GM23338 (cell line): ENCODE measurements around the gene FAHD1. TPM values are rescaled to one million over a fixed set of nuclear protein-coding genes. Genes with fewer than 3 reads are reported as not detected.

Source experiments
- ATAC-seq: fragments of 200-7000 bp; cut with Tn5 transposase; 3 replicates; pipeline ENCODE4 v1.9.1; 2020
- DNase-seq: peaks from one replicate; pipeline ENCODE4 v3.0.0-alpha.2; 2015; ENCODE audit warnings: low spot score
- H2AFZ ChIP-seq: fragments of 200-600 bp; sonication (generic); 2 replicates; pipeline ENCODE4 v1.8.0; 2016; ENCODE audit warnings: antibody characterized with exemption, mild to moderate bottlenecking, moderate library complexity
- H3F3A ChIP-seq: fragments of 200-600 bp; sonication (generic); replicated peaks from 2 replicates; pipeline ENCODE4 v1.8.0; 2017; ENCODE audit warnings: antibody characterized with exemption, mixed run types, low read depth
- H3K27ac ChIP-seq: fragments of 200-600 bp; sonication (generic); 2 replicates; pipeline ENCODE4 v1.6.1; 2016; ENCODE audit warnings: low read depth
- H3K27me3 ChIP-seq: fragments of 200-600 bp; sonication (generic); 2 replicates; pipeline ENCODE4 v1.8.0; 2016; ENCODE audit warnings: mild to moderate bottlenecking, mixed run types, moderate library complexity; ENCODE audit not compliant: insufficient read depth
- H3K36me3 ChIP-seq: fragments of 200-600 bp; sonication (generic); 2 replicates; pipeline ENCODE4 v1.8.0; 2016; ENCODE audit warnings: mild to moderate bottlenecking; ENCODE audit not compliant: insufficient read depth
- H3K4me1 ChIP-seq: fragments of 200-600 bp; sonication (generic); 2 replicates; pipeline ENCODE4 v1.8.0; 2016; ENCODE audit warnings: mild to moderate bottlenecking, moderate library complexity; ENCODE audit not compliant: insufficient read depth
- H3K4me2 ChIP-seq: fragments of 200-600 bp; sonication (generic); 2 replicates; pipeline ENCODE4 v1.7.1; 2017; ENCODE audit warnings: mixed run types
- H3K4me3 ChIP-seq: fragments of 200-600 bp; sonication (generic); 2 replicates; pipeline ENCODE4 v1.6.1; 2016; ENCODE audit warnings: mixed run types
- H3K79me2 ChIP-seq: fragments of 200-600 bp; sonication (generic); replicated peaks from 2 replicates; pipeline ENCODE4 v1.8.0; 2017; ENCODE audit warnings: mild to moderate bottlenecking; ENCODE audit not compliant: insufficient read depth
- H3K9me2 ChIP-seq: fragments of 200-600 bp; sonication (generic); 2 replicates; pipeline ENCODE4 v1.8.0; 2017; ENCODE audit not compliant: insufficient read depth
- H4K20me1 ChIP-seq: fragments of 200-600 bp; sonication (generic); replicated peaks from 2 replicates; pipeline ENCODE4 v1.8.0; 2017; ENCODE audit warnings: mild to moderate bottlenecking; ENCODE audit not compliant: insufficient read depth
- H3K27ac Mint-ChIP-seq: 2 replicates; pipeline ENCODE4 v1.8.0; 2020; ENCODE audit warnings: inconsistent platforms, mild to moderate bottlenecking, moderate library complexity, mixed read lengths
- H3K27me3 Mint-ChIP-seq: 3 replicates; pipeline ENCODE4 v1.8.0; 2022; ENCODE audit warnings: low read depth, mild to moderate bottlenecking, moderate library complexity, mixed read lengths, inconsistent platforms; ENCODE audit not compliant: insufficient read depth, poor library complexity
- H3K36me3 Mint-ChIP-seq: 3 replicates; pipeline ENCODE4 v1.8.0; 2021; ENCODE audit warnings: low read depth, mild to moderate bottlenecking, inconsistent platforms, moderate library complexity, mixed read lengths
- H3K4me1 Mint-ChIP-seq: 3 replicates; pipeline ENCODE4 v1.8.0; 2020; ENCODE audit warnings: mild to moderate bottlenecking, inconsistent platforms, mixed read lengths
- H3K4me3 Mint-ChIP-seq: 3 replicates; pipeline ENCODE4 v1.8.0; 2021; ENCODE audit warnings: moderate library complexity, mild to moderate bottlenecking, inconsistent platforms, mixed read lengths
- H3K9me3 Mint-ChIP-seq: 3 replicates; pipeline ENCODE4 v1.8.0; 2020; ENCODE audit warnings: moderate library complexity, mild to moderate bottlenecking, inconsistent platforms, mixed read lengths
- CREB1 ChIP-seq: fragments of 250-450 bp; sonication (Bioruptor Pico); IDR thresholded peaks from 2 replicates; pipeline ENCODE4 v1.5.0; 2020; ENCODE audit warnings: low read depth, mild to moderate bottlenecking, moderate library complexity
- EZH2 ChIP-seq: fragments of 200-600 bp; sonication (generic); IDR thresholded peaks from one replicate; pipeline ENCODE4 v1.8.0; 2017; ENCODE audit warnings: antibody characterized with exemption, mild to moderate bottlenecking, low read depth; ENCODE audit not compliant: unreplicated experiment
- EZH2phosphoT487 ChIP-seq: fragments of 200-600 bp; sonication (generic); IDR thresholded peaks from one replicate; pipeline ENCODE4 v1.8.1; 2018; ENCODE audit warnings: antibody characterized with exemption; ENCODE audit not compliant: unreplicated experiment
- JUNB ChIP-seq: IDR thresholded peaks from one replicate; pipeline ENCODE4 v1.6.1; 2016; ENCODE audit warnings: antibody characterized with exemption; ENCODE audit not compliant: unreplicated experiment
- NANOG ChIP-seq: IDR thresholded peaks from 2 replicates; pipeline ENCODE4 v1.6.1; 2016; ENCODE audit warnings: antibody characterized with exemption, borderline replicate concordance
- POLR2AphosphoS5 ChIP-seq: IDR thresholded peaks from 2 replicates; pipeline ENCODE4 v1.6.1; 2016; ENCODE audit warnings: antibody characterized with exemption, low read depth
- STAT1 ChIP-seq: IDR thresholded peaks from one replicate; pipeline ENCODE4 v1.6.1; 2016; ENCODE audit warnings: antibody characterized with exemption; ENCODE audit not compliant: unreplicated experiment
- ZNF114 ChIP-seq: fragments of 250-450 bp; sonication (Bioruptor Pico); IDR thresholded peaks from 2 replicates; pipeline ENCODE4 v1.5.0; 2020; ENCODE audit warnings: mild to moderate bottlenecking, moderate library complexity
- ZNF331 ChIP-seq: fragments of 250-450 bp; sonication (Bioruptor Pico); IDR thresholded peaks from 2 replicates; pipeline ENCODE4 v1.5.0; 2020; ENCODE audit warnings: low read depth, mild to moderate bottlenecking, moderate library complexity
- polyA plus RNA-seq: library from polyadenylated mRNA; unstranded; fragments of >200 nt; fragmentation: Nextera tagmentation; extraction: Ambion mirVana; gene quantifications from 2 replicates; pipeline ENCODE4 v1.2.1, GENCODE V29; 2016
- total RNA-seq: library from RNA; depleted of rRNA; stranded (reverse); fragments of >200 nt; shearing (Covaris generic); gene quantifications from 2 replicates; pipeline ENCODE4 v1.2.3, GENCODE V29; 2014
- TF ChIP-seq, protein P1 (sequence below): IDR thresholded peaks from one replicate; pipeline ENCODE4 v1.6.1; 2018; ENCODE audit warnings: antibody characterized with exemption; ENCODE audit not compliant: unreplicated experiment
- TF ChIP-seq, protein P2 (sequence below), 2 experiments: fragments of 200-600 bp in 1 of 2; sonication (generic) in 1 of 2; conservative IDR thresholded peaks; 2 replicates each; pipeline versions ENCODE4 v1.5.1 to v1.6.1; 2016 to 2017; ENCODE audit warnings: antibody characterized with exemption in 2 of 2, low read depth in 2 of 2, mild to moderate bottlenecking in 2 of 2, moderate library complexity in 1 of 2
- TF ChIP-seq, protein P3 (sequence below): IDR thresholded peaks from 2 replicates; pipeline ENCODE4 v1.6.1; 2016; ENCODE audit warnings: antibody characterized with exemption
- TF ChIP-seq, protein P4 (sequence below): fragments of 250-450 bp; sonication (Bioruptor Pico); IDR thresholded peaks from 2 replicates; pipeline ENCODE4 v1.5.0; 2020; ENCODE audit warnings: mild to moderate bottlenecking, moderate library complexity

The FAHD1 gene
- total and polyA plus RNA-seq, 2 experiments from 2014 or later: 21.0 to 23.9 TPM

DNA sequence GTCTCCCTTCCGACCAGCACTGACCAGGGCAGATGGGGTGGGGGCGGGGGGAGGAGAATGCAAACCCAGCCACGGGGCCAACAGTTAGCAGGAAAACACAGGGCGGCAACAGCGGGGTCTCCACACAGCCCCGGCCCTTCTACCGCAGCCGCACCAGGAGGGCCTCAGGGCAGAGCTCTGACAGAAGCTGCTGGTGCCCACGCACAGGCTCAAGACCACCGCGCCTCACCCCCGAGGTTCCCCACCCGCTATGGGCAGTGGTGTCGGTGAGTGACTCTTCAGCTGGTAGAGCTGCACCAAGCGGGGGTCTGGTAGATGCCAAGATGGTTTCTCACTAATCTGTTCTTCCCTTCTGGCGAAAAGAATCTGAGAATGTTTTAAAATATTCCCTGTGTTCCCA lies 16.5 kb upstream of the FAHD1 start:
- no peaks in the 10 kb centered on the region for H3K9me2 ChIP-seq
- H3K4me1 ChIP-seq: no peaks in the 10 kb centered on the region
- no peaks in the 10 kb centered on the region; the same call in 1 of the 2 replicates for H4K20me1 ChIP-seq
- no peak overlapping the region for H3K4me3 ChIP-seq
- no peaks in the 10 kb centered on the region for H3K36me3 ChIP-seq
- TF ChIP-seq ZNF331 (CRISPR knock-in tag) (no peak), NANOG (no peak), STAT1 (no peak), POLR2AphosphoS5 (no peak), EZH2phosphoT487 (no peak), EZH2 (no peak), ZNF114 (CRISPR knock-in tag) (no peak), JUNB (no peak), CREB1 (no peak)
- TF ChIP-seq, protein P1, sequence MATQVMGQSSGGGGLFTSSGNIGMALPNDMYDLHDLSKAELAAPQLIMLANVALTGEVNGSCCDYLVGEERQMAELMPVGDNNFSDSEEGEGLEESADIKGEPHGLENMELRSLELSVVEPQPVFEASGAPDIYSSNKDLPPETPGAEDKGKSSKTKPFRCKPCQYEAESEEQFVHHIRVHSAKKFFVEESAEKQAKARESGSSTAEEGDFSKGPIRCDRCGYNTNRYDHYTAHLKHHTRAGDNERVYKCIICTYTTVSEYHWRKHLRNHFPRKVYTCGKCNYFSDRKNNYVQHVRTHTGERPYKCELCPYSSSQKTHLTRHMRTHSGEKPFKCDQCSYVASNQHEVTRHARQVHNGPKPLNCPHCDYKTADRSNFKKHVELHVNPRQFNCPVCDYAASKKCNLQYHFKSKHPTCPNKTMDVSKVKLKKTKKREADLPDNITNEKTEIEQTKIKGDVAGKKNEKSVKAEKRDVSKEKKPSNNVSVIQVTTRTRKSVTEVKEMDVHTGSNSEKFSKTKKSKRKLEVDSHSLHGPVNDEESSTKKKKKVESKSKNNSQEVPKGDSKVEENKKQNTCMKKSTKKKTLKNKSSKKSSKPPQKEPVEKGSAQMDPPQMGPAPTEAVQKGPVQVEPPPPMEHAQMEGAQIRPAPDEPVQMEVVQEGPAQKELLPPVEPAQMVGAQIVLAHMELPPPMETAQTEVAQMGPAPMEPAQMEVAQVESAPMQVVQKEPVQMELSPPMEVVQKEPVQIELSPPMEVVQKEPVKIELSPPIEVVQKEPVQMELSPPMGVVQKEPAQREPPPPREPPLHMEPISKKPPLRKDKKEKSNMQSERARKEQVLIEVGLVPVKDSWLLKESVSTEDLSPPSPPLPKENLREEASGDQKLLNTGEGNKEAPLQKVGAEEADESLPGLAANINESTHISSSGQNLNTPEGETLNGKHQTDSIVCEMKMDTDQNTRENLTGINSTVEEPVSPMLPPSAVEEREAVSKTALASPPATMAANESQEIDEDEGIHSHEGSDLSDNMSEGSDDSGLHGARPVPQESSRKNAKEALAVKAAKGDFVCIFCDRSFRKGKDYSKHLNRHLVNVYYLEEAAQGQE: no peak
- TF ChIP-seq, protein P2, sequence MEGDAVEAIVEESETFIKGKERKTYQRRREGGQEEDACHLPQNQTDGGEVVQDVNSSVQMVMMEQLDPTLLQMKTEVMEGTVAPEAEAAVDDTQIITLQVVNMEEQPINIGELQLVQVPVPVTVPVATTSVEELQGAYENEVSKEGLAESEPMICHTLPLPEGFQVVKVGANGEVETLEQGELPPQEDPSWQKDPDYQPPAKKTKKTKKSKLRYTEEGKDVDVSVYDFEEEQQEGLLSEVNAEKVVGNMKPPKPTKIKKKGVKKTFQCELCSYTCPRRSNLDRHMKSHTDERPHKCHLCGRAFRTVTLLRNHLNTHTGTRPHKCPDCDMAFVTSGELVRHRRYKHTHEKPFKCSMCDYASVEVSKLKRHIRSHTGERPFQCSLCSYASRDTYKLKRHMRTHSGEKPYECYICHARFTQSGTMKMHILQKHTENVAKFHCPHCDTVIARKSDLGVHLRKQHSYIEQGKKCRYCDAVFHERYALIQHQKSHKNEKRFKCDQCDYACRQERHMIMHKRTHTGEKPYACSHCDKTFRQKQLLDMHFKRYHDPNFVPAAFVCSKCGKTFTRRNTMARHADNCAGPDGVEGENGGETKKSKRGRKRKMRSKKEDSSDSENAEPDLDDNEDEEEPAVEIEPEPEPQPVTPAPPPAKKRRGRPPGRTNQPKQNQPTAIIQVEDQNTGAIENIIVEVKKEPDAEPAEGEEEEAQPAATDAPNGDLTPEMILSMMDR (conservative IDR thresholded peaks at IDR 0.05; ENCODE audit: low read depth in 2 of 2): no peak
- TF ChIP-seq, protein P3, sequence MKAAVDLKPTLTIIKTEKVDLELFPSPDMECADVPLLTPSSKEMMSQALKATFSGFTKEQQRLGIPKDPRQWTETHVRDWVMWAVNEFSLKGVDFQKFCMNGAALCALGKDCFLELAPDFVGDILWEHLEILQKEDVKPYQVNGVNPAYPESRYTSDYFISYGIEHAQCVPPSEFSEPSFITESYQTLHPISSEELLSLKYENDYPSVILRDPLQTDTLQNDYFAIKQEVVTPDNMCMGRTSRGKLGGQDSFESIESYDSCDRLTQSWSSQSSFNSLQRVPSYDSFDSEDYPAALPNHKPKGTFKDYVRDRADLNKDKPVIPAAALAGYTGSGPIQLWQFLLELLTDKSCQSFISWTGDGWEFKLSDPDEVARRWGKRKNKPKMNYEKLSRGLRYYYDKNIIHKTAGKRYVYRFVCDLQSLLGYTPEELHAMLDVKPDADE: no peak
- TF ChIP-seq, protein P4, sequence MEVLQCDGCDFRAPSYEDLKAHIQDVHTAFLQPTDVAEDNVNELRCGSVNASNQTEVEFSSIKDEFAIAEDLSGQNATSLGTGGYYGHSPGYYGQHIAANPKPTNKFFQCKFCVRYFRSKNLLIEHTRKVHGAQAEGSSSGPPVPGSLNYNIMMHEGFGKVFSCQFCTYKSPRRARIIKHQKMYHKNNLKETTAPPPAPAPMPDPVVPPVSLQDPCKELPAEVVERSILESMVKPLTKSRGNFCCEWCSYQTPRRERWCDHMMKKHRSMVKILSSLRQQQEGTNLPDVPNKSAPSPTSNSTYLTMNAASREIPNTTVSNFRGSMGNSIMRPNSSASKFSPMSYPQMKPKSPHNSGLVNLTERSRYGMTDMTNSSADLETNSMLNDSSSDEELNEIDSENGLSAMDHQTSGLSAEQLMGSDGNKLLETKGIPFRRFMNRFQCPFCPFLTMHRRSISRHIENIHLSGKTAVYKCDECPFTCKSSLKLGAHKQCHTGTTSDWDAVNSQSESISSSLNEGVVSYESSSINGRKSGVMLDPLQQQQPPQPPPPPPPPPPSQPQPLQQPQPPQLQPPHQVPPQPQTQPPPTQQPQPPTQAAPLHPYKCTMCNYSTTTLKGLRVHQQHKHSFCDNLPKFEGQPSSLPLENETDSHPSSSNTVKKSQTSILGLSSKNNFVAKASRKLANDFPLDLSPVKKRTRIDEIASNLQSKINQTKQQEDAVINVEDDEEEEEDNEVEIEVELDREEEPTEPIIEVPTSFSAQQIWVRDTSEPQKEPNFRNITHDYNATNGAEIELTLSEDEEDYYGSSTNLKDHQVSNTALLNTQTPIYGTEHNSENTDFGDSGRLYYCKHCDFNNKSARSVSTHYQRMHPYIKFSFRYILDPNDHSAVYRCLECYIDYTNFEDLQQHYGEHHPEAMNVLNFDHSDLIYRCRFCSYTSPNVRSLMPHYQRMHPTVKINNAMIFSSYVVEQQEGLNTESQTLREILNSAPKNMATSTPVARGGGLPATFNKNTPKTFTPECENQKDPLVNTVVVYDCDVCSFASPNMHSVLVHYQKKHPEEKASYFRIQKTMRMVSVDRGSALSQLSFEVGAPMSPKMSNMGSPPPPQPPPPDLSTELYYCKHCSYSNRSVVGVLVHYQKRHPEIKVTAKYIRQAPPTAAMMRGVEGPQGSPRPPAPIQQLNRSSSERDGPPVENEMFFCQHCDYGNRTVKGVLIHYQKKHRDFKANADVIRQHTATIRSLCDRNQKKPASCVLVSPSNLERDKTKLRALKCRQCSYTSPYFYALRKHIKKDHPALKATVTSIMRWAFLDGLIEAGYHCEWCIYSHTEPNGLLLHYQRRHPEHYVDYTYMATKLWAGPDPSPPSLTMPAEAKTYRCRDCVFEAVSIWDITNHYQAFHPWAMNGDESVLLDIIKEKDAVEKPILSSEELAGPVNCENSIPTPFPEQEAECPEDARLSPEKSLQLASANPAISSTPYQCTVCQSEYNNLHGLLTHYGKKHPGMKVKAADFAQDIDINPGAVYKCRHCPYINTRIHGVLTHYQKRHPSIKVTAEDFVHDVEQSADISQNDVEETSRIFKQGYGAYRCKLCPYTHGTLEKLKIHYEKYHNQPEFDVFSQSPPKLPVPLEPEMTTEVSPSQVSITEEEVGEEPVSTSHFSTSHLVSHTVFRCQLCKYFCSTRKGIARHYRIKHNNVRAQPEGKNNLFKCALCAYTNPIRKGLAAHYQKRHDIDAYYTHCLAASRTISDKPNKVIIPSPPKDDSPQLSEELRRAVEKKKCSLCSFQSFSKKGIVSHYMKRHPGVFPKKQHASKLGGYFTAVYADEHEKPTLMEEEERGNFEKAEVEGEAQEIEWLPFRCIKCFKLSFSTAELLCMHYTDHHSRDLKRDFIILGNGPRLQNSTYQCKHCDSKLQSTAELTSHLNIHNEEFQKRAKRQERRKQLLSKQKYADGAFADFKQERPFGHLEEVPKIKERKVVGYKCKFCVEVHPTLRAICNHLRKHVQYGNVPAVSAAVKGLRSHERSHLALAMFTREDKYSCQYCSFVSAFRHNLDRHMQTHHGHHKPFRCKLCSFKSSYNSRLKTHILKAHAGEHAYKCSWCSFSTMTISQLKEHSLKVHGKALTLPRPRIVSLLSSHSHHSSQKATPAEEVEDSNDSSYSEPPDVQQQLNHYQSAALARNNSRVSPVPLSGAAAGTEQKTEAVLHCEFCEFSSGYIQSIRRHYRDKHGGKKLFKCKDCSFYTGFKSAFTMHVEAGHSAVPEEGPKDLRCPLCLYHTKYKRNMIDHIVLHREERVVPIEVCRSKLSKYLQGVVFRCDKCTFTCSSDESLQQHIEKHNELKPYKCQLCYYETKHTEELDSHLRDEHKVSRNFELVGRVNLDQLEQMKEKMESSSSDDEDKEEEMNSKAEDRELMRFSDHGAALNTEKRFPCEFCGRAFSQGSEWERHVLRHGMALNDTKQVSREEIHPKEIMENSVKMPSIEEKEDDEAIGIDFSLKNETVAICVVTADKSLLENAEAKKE (CRISPR knock-in tag): no peak
- DNase-seq (no peak), ATAC-seq (no peak)
- peaks cover 30% of the 10 kb centered on the region for H3K36me3 Mint-ChIP-seq
- no peak overlapping the region for H3K27ac ChIP-seq
- H3K27me3 ChIP-seq: no peaks in the 10 kb centered on the region
- no peaks in the 10 kb centered on the region; the same call in 1 of the 2 replicates for H3K79me2 ChIP-seq
- H3K4me2 ChIP-seq: no peak overlapping the region
- no peak overlapping the region for H3K4me3 Mint-ChIP-seq
- H3K27ac Mint-ChIP-seq: no peak overlapping the region
- peaks cover 8% of the 10 kb centered on the region; the same call in 2 of the 3 replicates for H3K9me3 Mint-ChIP-seq
- no peaks in the 10 kb centered on the region for H3K4me1 Mint-ChIP-seq
- H3F3A ChIP-seq: no peaks in the 10 kb centered on the region; the same call in 1 of the 2 replicates
- H3K27me3 Mint-ChIP-seq: peaks cover 4% of the 10 kb centered on the region
- no peak overlapping the region for H2AFZ ChIP-seq
